ENCODE measurements around the gene LCN12.
A peak's percentile ranks its signal among the peaks of the same experiment; 100 is the strongest.

- TF ChIP-seq POLR2A (IDR thresholded peaks at IDR 0.05) (peak; percentile 18), CTCF (IDR thresholded peaks at IDR 0.05) (no peak)
These were observed 6.5 kb upstream of the LCN12 start for GRCh38 chr9:136945333-136946227.

Data from right lobe of liver (tissue), 4 donors.